NOMO-1 treated with dmso at 0.1 percent for 144 hours (cell line): Measurements from ENCODE around the gene PIGQ.

Experiments used
- DNase-seq: peaks from one replicate; lab custom pipeline; 2025; ENCODE audit not compliant: unreplicated experiment; lab: John Stamatoyannopoulos, UW

The PIGQ gene

GRCh38 chr16:566475-567372 lies 3.0 kb upstream of the PIGQ start, which contains the start of gene NHLRC4:
Gene NHLRC4 (plus strand): TSS chr16:567005. CDS start chr16:568048, 1,043 bp downstream.
- peak; percentile 63 for DNase-seq

- DNase-seq: no peak
Observed at GRCh38 chr16:567373-568256, 2.2 kb upstream of the PIGQ start.

- no peak for DNase-seq
Observed at GRCh38 chr16:568401-569258, 1.1 kb upstream of the PIGQ start.

GRCh38 chr16:572865-573650 lies 3.3 kb downstream of the PIGQ start:
- no peak for DNase-seq

- no peak for DNase-seq
Observed at GRCh38 chr16:574021-574760, 4.4 kb downstream of the PIGQ start.

- DNase-seq: no peak
Observed at GRCh38 chr16:575354-576196, 5.8 kb downstream of the PIGQ start.

- DNase-seq: no peak
Observed at GRCh38 chr16:576197-576822, 6.5 kb downstream of the PIGQ start.

GRCh38 chr16:576823-577201 lies 7.0 kb downstream of the PIGQ start:
- DNase-seq: no peak

- DNase-seq: no peak
Observed at GRCh38 chr16:577796-578195, 8.0 kb downstream of the PIGQ start.

- no peak for DNase-seq
Observed at GRCh38 chr16:578232-578869, 8.6 kb downstream of the PIGQ start.

GRCh38 chr16:578870-579405 lies 9.2 kb downstream of the PIGQ start:
- DNase-seq: peak; percentile 72

- DNase-seq: no peak
Observed at GRCh38 chr16:580141-580945, 10.6 kb downstream of the PIGQ start.

- no peak for DNase-seq
Observed at GRCh38 chr16:580946-581498, 11.3 kb downstream of the PIGQ start.

GRCh38 chr16:582218-582613 lies 12.4 kb downstream of the PIGQ start:
- no peak for DNase-seq

GRCh38 chr16:582614-583331 lies 13.0 kb downstream of the PIGQ start:
- no peak for DNase-seq

- no peak for DNase-seq
Observed at GRCh38 chr16:583470-583814, 13.7 kb downstream of the PIGQ start.
